HG03175 (cell line): ENCODE results near the gene TAP2.
"Not testable (repeated sequence)": the region's sequence is repeated elsewhere in the genome, so short reads cannot be mapped to it uniquely, and the experiment has no call there.

Experiments
- ATAC-seq: cut with Tn5 transposase; IDR thresholded peaks from one replicate; pipeline ENCODE4 v1.9.1; 2021; ENCODE audit warnings: mild to moderate bottlenecking, moderate library complexity; ENCODE audit not compliant: unreplicated experiment

TAP2 gene

DNA sequence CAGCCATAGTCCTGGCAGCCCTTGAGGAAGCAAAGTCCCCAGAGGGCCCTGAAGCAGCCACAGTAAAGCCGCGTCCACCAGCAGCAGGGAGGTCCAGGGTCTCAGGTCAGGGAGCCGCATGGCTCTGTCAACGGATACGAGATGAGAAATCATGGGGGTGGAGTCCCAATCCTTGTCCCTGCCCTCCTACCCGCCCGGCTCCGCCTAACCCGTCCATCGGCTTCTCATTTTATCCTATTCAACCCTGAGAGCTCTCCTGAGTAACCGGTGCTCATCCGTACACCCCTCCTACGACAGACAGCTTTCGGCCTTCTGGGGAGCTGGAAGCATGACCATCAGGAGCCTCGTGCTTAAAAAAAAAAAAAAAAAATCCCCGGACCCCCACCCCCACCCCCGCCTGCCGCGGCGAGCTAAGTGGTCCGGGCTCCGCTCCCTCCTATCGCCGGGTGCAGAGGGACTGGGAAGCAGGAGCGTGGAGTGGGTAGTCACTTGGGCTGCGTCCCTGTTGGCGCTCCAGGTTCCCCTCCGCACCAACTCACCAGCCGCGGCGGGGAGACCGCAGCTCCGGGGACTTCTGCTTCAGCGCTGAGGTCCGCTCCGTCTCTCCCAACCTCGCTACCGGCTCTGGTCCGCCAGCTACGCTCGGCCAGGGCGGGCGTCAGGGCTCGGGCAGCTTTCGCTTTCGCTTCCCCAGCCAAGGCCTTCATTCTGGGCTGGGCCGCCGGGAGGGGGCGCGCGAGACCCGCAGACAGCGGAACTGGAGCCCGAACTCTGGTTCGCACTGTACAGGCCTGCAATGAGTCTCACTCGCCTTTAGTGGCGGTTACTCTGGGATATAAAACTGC lies at the start of gene TAP2:
Gene TAP2, minus strand, starts transcription at position 626 of the 845 bp plus-strand sequence. Its CDS starts 506 bp downstream, at position 120.
- peak; percentile 86 for ATAC-seq

GRCh38 chr6:32887616-32888015 lies 49.1 kb upstream of the TAP2 start:
- no peak for ATAC-seq

DNA sequence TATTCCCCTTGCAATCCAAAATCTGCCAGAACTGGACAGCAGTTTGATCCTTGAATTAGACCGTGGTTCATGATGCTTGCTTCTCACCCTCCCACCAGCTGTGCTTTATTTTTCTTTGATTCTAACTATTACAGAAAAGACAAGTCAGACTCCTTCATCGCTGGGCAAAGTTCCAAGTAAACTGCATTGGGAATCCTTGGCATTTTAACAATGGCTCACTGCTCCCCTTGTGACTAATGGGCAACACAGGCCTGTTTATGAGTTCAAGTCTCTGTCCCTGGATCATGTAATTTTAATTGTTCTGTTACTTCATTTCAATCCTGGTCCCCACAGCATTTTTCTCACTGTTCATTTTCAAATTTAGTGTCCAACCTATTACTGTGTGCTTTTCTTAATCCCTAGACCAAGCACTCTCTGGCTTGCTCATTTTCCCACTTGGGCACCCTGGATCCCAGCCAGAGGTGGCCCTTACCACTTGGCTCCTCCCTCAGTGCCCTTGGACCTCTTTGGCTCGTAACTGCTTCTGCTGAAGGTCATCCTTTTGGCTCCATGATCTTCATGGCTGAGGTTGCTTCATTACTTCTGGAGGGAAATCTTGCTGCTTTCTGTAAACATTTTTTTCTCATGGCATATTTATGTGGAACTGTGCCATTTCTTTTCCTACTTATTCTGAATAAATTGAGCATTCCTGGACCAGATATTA lies 48.3 kb upstream of the TAP2 start:
- ATAC-seq: no peak

DNA sequence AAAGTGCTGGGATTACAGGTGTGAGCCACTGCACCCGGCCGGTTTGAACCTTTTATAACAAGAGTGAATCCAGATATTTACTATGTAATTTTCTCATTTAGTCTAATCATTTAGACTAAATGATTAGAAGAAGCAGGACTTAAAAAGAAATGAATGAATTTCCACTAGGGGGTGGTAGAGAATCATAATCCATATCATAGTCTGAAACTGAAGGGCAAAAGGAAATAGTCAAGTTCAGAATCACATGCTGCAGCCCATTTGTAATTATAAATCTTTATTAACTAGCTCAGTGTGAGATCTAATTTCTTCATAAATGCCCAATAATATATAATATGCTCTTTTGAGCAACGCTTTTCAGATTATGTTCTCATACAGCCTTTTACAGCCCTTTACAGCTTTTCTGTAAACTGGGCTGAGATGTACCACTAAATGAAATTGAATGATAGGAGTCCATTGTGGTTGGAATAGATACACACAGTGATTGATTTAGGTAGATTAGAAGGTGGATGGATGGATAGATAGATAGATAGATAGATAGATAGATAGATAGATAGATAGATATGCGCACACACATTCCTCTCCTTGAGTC lies 47.3 kb upstream of the TAP2 start:
- no peak for ATAC-seq

- no peak for ATAC-seq
Observed at GRCh38 chr6:32883789-32884188, 45.2 kb upstream of the TAP2 start.

DNA sequence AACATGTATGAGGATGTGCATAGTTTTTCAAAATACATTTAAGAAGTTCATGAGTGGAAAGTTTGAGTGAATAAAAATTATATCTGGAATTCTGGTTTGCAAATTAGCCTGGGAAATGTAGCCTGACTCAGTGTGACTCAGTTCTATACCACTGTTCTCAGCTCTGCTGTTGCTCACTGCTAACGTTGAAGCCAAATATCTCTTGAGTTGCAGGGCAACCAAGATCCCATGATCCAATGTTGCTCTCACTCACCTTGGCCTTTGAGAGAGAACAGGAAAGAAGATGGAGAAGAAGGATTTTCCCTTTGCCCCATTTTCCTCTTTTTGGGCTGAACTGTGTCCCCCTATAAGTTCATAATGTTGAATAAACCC lies 44.3 kb upstream of the TAP2 start:
- ATAC-seq: no peak

DNA sequence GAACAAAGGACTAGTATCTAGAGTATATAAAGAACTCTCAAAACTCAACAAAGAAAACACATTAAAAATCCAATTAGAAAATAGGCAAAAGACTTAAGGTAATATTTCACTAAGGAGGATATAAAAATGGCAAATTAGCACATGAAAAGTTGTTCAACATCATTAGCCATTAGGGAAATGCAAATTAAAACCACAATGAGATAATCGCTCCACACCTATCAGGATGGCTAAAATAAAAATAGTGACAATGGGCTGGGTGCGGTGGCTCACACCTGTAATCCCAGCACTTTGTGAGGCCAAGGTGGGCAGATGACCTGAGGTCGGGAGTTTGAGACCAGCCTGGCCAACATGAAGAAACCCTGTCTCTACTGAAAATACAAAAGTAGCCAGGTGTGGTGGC lies 42.4 kb upstream of the TAP2 start:
- not testable (repeated sequence) for ATAC-seq

- no peak for ATAC-seq
Observed at GRCh38 chr6:32879691-32880090, 41.2 kb upstream of the TAP2 start.

GRCh38 chr6:32876603-32877002 lies 38.1 kb upstream of the TAP2 start:
- ATAC-seq: no peak

DNA sequence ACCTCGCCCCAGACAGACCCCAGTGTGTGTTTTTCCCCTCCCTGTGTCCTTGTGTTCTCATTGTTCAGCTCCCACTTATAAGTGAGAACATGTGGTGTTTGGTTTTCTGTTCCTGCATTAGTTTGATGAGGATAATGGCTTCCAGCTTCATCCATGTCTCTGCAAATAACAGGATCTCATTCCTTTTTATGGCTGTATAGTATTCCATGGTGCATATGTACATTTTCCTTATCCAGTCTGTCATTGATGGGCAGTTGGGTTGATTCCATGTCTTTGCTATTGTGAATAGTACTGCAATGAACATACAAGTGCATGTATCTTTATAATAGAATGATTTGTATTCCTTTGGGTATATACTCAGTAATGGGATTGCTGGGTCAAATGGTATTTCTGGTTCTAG lies 35.4 kb upstream of the TAP2 start:
- not testable (repeated sequence) for ATAC-seq

- no peak for ATAC-seq
Observed at GRCh38 chr6:32868257-32868788, 29.8 kb upstream of the TAP2 start.

GRCh38 chr6:32867554-32868256 lies 29.2 kb upstream of the TAP2 start:
- ATAC-seq: no peak

- ATAC-seq: no peak
Observed at GRCh38 chr6:32867022-32867477, 28.5 kb upstream of the TAP2 start.

- no peak for ATAC-seq
Observed at GRCh38 chr6:32865724-32866443, 27.3 kb upstream of the TAP2 start.

DNA sequence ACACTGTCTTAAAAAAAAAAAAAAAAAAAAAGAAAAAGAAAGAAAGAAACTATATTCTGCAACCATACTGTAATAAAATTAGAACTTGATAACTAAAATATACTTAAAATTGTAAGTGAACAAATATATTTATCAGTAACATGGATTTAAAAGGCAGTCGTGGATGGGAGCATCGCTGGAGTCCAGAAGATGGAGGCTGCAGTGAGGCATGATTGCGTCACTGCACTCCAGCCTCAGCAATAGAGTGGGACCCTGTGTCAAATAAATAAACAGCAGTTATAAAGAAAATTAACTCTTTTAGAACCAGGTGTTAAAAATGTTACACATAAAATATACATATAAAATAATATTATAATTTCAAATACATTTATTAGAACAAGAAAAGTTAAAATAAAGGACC lies 24.2 kb upstream of the TAP2 start:
- no peak for ATAC-seq

- ATAC-seq: no peak
Observed at GRCh38 chr6:32860674-32861073, 22.1 kb upstream of the TAP2 start.

DNA sequence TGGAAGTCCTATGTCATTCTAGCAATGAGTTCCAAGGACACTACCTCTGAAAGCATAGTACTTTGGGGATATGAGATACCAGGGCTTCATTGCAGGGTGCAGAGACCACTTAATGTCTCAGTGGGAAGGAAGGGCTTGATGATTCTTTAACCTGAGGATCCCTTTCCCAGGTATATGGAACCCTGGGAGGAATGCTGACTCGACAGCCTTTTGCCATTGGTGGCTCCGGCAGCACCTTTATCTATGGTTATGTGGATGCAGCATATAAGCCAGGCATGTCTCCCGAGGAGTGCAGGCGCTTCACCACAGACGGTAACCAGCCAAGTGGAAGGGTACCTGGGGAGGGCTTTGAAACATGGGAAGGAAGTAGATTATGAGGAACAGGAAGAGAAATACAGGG lies 19.7 kb upstream of the TAP2 start:
- no peak for ATAC-seq

DNA sequence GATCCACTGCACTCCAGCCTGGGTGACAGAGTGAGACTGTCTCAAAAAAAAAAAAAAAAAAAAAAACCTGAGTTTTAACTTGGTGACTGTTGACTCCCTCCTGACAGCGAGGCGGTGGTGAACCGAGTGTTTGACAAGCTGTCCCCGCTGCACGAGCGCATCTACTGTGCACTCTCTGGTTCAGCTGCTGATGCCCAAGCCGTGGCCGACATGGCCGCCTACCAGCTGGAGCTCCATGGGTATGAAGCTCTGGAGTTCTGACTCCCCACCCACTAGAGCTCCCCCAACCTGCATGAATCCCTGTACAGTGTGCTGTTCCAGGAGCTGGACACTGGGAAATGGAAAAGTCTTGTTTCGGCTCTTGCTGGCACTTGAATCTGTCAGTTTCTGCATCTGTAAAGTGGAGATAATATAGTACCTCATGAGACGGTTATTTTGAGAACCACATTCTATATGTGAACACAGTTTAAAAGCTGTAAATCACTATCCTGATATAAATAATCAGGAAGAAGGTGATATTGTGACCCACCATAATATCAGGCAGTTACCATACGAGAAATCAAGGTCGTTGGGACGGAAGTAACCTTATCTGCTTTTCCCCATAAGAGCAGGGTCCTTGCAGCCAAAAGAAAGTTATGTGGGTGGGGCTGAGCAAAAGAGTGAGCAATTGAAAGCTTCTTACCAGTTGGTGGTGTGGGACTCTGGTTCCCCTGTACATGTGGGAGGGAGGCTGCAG lies 18.8 kb upstream of the TAP2 start:
- no peak for ATAC-seq

DNA sequence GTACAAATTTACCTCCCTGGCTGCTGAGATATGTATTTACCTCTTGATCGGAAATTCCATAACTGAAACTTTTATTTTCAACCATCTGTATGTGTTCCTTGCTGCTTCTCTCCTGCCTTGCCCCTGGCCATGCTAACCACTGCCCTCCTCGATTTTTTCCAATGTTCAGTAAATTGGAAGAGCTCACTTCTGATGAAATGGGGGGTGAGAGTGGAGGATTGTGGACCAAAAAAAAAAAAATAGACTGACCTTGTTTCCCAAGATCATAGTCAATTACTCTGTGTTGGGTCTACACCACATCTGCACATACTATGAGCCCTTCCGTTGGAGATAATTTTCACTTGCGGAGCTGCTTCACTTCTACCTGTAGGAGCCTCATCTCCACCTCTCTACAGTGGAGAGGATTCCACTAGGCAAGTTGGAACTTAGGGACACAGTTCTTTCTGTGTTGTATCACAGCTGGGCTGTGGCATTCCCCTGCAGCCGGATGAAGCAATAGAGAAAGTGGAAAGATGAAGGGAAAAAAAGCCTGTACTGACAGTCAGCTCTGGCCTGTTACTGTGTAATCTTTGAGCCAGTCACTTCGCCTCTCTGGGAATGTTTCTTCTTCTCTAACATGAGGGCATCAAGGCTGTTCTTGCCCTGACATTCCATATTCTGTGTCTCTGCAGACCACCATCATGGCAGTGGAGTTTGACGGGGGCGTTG lies 17.1 kb upstream of the TAP2 start:
- ATAC-seq: no peak
